ENCODE measurements around the gene AGPS.
"Not testable (repeated sequence)": the region's sequence is repeated elsewhere in the genome, so short reads cannot be mapped to it uniquely, and the experiment has no call there.

Gene AGPS

DNA sequence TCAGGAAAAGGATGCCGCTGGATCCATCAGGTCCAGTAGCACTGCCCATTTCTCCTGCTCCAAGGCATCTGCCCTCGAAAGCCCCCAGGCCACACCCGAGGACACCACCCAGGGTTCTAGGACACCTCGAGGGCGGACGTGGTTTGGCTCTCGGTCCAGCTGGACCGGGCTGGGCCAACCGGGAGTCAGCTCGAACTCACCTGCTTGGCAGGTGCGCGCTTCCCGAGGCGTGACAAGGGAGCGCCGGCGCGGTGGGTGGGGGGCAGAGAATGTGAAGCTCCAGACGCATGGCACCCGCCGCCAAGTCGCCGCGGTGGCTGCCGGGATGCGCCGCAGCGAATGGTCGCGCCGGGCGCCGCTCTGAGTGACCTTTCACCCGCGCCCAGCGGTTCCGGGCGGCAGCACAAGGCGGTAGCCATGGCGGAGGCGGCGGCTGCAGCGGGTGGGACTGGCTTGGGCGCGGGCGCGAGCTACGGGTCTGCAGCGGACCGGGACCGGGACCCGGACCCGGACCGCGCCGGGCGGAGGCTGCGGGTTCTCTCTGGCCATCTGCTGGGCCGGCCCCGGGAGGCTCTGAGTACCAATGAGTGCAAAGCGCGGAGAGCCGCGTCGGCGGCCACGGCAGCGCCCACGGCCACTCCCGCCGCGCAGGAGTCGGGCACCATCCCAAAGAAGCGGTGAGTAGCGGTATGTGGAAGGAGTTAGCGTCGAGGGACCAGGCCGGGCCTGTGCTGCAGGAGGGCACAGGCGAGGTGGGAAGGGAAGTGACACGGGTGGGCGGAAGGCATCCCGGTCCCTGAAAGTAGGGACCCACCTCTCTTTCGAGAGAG is at the start of gene AGPS:
Gene AGPS, plus strand, starts transcription at position 401 of the 830 bp plus-strand sequence. Its CDS starts 17 bp downstream, at position 418.
- DNase-seq (ENCODE audit: low spot score), result peak; percentile 74

DNA sequence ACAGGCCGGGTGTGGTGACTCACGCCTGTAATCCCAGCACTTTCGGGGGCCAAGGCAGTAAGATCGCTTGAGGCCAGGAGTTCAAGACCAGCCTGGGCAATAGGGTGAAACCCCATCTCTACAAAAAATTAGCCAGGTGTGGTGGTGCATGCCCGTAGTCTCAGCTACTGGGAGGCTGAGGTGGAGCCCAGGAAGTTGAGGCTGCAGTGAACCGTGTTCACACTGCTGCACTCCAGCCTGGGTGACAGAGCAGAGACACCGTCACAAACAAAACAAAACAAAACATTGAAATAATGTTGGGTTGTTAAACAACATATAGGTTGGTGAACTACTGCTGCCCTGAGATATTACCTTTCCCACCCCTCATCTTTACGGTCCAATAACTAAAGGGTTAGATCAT is 48.8 kb upstream of the AGPS start:
- DNase-seq (ENCODE audit: low spot score), result no peak

DNA sequence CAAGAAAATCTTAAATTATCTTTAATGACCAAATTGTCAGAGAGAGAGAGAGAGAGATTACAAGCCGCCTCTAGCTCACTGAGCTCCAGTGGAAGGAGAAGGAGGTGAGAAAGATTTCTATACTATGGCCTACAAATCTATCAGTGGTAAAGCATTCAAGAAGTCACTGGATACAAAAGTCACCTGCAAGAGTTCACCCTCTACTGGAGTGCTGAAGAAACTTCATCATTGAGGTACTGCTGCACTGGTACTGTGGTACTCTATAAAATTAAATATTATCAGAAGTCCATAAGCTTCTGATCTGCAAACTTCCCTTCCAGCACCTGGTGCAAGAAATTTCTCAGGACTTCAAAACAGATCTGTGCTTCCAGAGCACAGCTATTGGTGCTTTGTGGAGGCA is 48.3 kb upstream of the AGPS start:
- no peak for DNase-seq (ENCODE audit: low spot score)

DNA sequence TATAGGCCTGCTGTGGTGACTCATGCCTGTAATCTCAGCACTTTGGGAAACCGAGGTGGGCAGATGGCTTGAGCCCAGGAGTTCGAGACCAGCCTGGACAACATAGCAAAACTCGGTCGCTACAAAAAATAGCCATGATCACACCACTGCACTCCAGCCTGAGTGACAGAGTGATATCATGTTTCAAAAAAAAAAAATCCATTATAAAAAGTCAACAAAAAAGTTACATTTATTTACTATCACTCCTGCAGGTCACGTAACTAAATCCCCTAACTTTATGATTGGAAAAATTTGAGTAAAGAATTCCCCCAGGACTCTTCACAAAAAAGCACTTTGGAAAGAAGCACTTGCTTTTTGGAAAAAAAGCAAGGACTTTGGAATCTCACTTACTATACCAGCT is 46.4 kb upstream of the AGPS start:
- DNase-seq (ENCODE audit: low spot score), result no peak

DNA sequence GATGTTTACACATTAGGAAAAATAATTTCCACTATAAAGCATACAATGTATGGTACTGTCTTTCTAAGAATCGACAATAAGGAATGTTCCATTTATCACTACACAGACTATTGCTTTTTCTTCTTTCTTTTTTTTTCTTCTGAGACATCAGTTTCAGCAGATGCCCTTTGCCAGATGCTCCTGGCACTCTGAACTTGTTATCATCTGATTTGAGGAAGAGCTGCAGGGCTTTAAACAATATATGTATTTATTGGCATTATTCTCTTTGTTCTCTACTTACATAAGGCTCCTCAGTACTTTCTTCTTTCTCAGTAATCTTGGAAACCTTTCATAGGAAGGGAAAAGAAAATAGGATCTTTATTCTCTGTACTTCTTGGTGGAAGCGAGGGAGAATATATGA is 45.0 kb upstream of the AGPS start:
- no peak for DNase-seq (ENCODE audit: low spot score)

GRCh38 chr2:177348118-177348654 is 44.4 kb upstream of the AGPS start:
- DNase-seq (ENCODE audit: low spot score), result no peak

- DNase-seq (ENCODE audit: low spot score), result no peak
Measured at GRCh38 chr2:177348733-177349693, 43.6 kb upstream of the AGPS start.

GRCh38 chr2:177350624-177351023 is 41.9 kb upstream of the AGPS start:
- DNase-seq (ENCODE audit: low spot score), result not testable (repeated sequence)

DNA sequence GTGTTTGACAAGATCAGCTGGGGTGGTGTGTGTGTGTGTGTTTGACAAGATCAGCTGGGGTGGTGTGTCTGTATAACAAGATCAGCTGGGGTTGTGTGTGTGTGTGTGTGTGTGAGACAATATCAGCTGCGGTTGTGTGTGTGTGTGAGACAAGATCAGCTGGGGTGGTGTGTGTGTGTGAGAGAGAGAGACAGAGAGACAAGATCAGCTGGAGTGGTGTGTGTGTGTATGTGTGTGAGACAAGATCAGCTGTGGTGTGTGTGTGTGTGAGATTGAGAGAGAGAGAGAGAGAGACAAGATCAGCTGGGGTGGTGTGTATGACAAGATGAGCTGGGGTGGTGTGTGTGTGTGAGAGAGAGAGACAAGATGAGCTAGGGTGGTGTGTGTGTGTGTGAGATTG is 41.5 kb upstream of the AGPS start:
- not testable (repeated sequence) for DNase-seq (ENCODE audit: low spot score)

GRCh38 chr2:177352441-177353186 is 40.0 kb upstream of the AGPS start:
- DNase-seq (ENCODE audit: low spot score), result no peak

- no peak for DNase-seq (ENCODE audit: low spot score)
Measured at GRCh38 chr2:177353187-177353478, 39.4 kb upstream of the AGPS start.

DNA sequence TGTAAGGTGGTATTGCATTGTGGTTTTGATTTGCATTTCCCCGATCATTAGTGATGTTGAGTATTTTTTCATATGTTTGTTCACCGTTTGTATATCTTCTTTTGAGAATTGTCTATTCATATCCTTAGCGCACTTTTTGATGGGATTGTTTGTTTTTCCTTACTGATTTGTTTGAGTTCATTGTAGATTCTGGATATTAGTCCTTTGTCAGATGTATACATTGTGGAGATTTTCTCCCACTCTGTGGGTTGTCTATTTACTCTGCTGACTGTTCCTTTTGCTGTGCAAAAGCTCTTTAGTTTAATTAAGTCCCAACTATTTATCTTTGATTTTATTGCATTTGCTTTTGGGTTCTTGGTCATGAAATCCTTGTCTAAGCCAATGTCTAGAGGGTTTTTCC is 38.0 kb upstream of the AGPS start:
- not testable (repeated sequence) for DNase-seq (ENCODE audit: low spot score)

DNA sequence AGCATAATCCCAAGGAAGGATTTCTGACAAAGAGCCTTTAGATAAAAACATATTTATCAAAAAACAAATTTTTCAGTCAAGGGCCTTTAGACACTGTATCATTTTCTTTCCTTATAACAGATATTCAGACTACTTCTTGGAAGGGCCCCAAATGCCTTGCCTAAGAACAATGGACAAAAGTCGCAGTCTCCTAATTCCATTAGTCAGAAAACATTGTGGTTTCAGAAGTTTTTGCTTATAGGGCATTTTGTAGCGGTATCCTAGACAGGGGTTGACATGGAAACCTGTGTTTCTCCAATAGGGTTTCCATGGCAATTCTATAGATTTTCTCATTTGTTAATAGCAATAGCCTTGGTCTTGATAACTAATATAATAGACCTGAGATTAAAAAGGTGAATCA is 36.7 kb upstream of the AGPS start:
- DNase-seq (ENCODE audit: low spot score), result no peak

- no peak for DNase-seq (ENCODE audit: low spot score)
Measured at GRCh38 chr2:177359836-177360595, 32.6 kb upstream of the AGPS start.

DNA sequence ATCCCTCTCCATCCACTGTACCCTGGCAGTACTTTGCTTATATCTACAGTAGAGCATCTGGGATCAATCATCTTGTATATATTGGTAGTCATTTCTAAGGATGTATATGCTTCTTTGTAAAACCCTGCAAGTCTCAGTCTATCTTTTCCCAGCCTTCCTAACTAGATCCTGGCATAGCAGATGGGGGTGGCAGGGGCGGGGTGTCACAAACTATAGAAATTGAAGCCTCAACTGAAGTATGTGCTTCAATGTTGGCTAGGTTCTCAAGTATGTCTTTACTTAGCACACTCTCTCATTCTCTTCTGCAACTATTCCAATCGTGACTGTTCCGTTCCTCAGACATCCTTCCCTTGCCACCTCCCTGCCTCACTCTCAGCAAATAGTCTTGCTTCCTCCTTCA is 30.1 kb upstream of the AGPS start:
- no peak for DNase-seq (ENCODE audit: low spot score)

DNA sequence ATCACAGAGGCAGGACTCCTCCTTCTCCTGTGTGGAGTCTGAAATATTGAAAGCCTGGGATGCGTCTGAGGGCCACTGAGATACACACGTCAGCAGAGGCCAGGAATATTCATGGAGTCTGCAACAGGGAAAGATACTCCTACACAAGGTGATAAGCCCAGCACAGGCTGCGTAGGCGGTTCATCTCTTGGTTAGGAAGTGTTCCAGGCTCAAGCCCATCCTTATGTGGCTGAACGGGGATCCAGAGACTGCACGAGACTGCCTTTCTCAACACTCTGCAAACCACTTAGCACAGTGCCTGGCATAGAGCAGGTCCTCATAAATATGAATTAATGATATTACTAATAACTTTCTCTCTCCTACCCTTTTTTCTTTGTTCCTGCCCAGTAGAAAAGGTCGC is 29.2 kb upstream of the AGPS start:
- DNase-seq (ENCODE audit: low spot score), result no peak

DNA sequence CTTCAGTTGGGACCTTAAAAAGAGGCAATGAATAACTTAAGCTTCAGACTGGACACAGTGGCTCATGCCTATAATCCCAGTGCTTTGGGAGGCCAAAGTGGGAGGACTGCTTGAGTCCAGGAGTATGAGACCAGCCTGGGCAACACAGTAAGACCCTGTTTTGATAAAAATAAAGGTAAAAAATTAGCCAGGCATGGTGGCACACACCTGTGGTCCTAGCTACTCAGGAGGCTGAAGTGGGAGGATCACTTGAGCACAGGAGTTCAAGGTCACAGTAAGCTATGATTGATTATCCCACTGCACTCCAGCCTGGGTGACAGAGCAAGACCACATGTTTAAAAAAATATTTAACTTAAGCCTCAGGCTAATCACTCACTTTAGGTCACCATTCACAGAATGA is 26.8 kb upstream of the AGPS start:
- DNase-seq (ENCODE audit: low spot score), result not testable (repeated sequence)

DNA sequence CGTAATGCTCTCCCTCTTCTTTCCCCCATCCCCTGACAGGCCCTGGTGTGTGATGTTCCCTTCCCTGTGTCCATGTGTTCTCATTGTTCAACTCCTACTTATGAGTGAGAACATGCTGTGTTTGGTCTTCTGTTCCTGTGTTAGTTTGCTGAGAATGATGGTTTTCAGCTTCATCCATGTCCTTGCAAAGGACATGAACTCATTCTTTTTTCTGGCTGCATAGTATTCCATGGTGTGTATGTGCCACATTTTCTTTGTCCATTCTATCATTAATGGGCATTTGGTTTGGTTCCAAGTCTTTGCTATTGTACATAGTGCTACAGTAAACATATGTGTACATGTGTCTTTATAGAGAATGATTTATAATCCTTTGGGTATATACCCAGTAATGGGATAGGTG is 24.6 kb upstream of the AGPS start:
- DNase-seq (ENCODE audit: low spot score), result not testable (repeated sequence)

- no peak for DNase-seq (ENCODE audit: low spot score)
Measured at GRCh38 chr2:177379354-177379753, 13.2 kb upstream of the AGPS start.

GRCh38 chr2:177380181-177380580 is 12.4 kb upstream of the AGPS start:
- no peak for DNase-seq (ENCODE audit: low spot score)

GRCh38 chr2:177383935-177384334 is 8.6 kb upstream of the AGPS start:
- DNase-seq (ENCODE audit: low spot score), result no peak
